ENCODE results near the gene CHRNB1. TPM values are rescaled to one million over a fixed set of nuclear protein-coding genes. Genes with fewer than 3 reads are reported as not detected.

The CHRNB1 gene, protein sequence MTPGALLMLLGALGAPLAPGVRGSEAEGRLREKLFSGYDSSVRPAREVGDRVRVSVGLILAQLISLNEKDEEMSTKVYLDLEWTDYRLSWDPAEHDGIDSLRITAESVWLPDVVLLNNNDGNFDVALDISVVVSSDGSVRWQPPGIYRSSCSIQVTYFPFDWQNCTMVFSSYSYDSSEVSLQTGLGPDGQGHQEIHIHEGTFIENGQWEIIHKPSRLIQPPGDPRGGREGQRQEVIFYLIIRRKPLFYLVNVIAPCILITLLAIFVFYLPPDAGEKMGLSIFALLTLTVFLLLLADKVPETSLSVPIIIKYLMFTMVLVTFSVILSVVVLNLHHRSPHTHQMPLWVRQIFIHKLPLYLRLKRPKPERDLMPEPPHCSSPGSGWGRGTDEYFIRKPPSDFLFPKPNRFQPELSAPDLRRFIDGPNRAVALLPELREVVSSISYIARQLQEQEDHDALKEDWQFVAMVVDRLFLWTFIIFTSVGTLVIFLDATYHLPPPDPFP
- 100 to 1,000 TPM in 2 of 4 donors, 10 to 100 TPM in 2; 82.3 to 202 (median 101) TPM for total RNA-seq

DNA sequence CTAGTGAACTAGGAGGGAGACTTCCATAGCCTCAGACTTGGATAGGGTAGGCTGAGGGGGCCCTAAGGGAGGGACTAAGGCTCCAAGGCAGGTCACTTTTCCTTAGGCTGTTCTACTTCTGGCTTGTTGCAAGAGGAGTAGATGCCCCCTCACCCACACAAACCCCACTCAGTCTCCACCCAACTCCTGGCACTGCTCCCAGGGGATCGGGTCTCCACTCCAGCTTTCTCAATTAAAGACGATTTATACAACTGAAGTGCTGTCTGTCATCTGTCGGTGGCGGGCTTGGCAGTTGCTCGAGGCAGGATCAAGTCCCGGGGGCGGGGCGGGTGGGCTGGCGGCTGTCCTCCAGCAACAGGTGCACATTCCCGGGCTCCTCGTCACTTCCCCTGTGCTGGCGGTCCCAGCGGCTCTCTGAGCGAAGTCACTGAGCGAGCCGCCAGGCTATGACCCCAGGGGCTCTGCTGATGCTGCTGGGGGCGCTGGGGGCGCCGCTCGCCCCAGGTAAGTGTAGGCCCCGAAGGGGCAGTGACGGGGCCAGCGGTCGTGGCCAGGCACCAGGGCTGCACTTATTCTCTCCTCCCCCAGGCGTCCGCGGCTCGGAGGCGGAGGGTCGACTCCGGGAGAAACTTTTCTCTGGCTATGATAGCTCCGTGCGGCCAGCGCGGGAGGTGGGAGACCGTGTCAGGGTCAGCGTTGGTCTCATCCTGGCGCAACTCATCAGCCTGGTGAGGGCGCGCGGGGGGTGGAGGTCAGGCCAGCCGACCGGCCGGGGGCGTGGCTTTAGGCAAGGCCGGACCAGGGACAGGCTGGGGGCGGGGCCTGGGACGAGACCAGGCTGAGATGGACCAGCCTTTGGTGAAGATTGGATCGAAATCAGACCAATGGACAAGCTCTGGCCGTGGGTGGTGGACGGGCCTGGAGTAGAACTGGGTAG, at the start of gene CHRNB1:
Gene CHRNB1, plus strand, starts transcription at position 380 of the 937 bp plus-strand sequence. Its CDS starts 67 bp downstream, at position 447.
- Histone ChIP-seq H3K9me3 (no peaks in the 10 kb centered on the region), H3K36me3 (peaks cover 0 to 20% of the 10 kb centered on the region in 2 donors), H3K4me1 (peaks cover 22 to 42% of the 10 kb centered on the region in 2 donors), H3K27me3 (no peaks in the 10 kb centered on the region), H3K27ac (peak within 1 kb of the TSS; percentile 94 to 100 (median 98)), H3K4me3 (peak within 1 kb of the TSS; percentile 69 to 87 (median 77))
- DNase-seq (peak; percentile 78 to 91), ATAC-seq (peak; percentile 78 to 81)
- intact Hi-C loops (cut with DNase I; ENCODE audit: low total_unique reads): loop anchor here (2.0 kb wide), 2 partner anchors 32 to 116 kb away; partner anchors contain the start of gene SENP3
- in situ Hi-C loops (cut with MboI; ENCODE audit: low sequenced_read_pairs in 4 of 4): loop anchor here in 2 of 4 donors (5.0 to 25.0 kb wide), 2 partner anchors 32 to 117 kb away; partner anchors contain the start of genes SENP3 (in 1 of the 2), TNFSF13 (in 1 of the 2) and ZBTB4 (in 1 of the 2)
- TF ChIP-seq, protein P1, sequence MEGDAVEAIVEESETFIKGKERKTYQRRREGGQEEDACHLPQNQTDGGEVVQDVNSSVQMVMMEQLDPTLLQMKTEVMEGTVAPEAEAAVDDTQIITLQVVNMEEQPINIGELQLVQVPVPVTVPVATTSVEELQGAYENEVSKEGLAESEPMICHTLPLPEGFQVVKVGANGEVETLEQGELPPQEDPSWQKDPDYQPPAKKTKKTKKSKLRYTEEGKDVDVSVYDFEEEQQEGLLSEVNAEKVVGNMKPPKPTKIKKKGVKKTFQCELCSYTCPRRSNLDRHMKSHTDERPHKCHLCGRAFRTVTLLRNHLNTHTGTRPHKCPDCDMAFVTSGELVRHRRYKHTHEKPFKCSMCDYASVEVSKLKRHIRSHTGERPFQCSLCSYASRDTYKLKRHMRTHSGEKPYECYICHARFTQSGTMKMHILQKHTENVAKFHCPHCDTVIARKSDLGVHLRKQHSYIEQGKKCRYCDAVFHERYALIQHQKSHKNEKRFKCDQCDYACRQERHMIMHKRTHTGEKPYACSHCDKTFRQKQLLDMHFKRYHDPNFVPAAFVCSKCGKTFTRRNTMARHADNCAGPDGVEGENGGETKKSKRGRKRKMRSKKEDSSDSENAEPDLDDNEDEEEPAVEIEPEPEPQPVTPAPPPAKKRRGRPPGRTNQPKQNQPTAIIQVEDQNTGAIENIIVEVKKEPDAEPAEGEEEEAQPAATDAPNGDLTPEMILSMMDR (IDR thresholded peaks at IDR 0.05 in 4 of 5, conservative IDR thresholded peaks at IDR 0.05 in 1 of 5): peak in 3 of 5 experiments; percentile 18 to 34 (median 34)
- peak; percentile 75 to 87 for TF ChIP-seq POLR2A (IDR thresholded peaks at IDR 0.05)

DNA sequence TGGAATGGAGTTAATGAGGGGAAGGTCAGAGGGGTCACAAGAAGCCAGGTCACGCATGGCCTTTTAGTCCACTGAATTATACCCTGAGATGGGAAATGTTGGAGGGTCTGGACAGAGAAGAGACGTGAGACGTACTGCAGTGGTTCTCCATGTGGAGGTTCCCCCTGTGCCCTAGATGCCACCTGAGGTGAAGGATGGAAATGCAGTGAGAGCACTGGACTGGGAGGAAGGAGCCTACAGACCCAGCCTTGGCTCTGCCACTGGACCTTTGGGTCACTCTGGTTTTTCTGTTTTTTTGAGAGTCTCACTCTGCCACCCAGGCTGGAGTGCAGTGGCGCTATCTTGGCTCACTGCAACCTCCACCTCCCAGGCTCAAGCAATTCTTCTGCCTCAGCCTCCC, 48.7 kb upstream of the CHRNB1 start:
- H3K4me1 ChIP-seq: peaks cover 9 to 10% of the 10 kb centered on the region in 2 donors
- no peak overlapping the region for H3K4me3 ChIP-seq
- no peaks in the 10 kb centered on the region for H3K27me3 ChIP-seq
- H3K27ac ChIP-seq: no peak overlapping the region
- TF ChIP-seq POLR2A (IDR thresholded peaks at IDR 0.05): no peak
- TF ChIP-seq, protein P1 (IDR thresholded peaks at IDR 0.05 in 4 of 5, conservative IDR thresholded peaks at IDR 0.05 in 1 of 5): no peak
- ATAC-seq (no peak), DNase-seq (no peak)
- in situ Hi-C loops (cut with MboI; ENCODE audit: low sequenced_read_pairs in 4 of 4): no loop called here
- H3K9me3 ChIP-seq: no peaks in the 10 kb centered on the region
- H3K36me3 ChIP-seq: peaks cover 0 to 4% of the 10 kb centered on the region in 2 donors
- intact Hi-C loops (cut with DNase I; ENCODE audit: low total_unique reads): no loop called here

DNA sequence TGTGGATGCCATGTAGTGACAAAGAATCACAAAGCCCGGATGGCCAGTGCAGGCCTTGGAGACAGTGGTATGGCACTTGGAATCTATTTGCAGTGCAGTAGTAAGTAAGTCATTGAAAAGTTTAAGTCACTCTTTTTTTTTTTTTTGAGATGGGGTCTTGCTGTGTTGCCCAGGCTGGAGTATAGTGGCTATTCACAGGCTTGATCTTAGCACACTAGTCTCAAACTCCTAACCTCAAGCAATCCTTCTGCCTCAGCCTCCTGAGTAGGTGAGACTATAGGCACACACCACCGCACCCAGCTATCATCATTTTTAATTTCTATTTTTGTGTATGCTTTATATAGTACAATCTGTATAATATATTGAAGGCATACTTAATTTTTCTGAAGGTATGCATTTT, 46.2 kb upstream of the CHRNB1 start:
- DNase-seq: no peak
- H3K27me3 ChIP-seq: no peaks in the 10 kb centered on the region
- peaks cover 17 to 22% of the 10 kb centered on the region in 2 donors for H3K4me1 ChIP-seq
- in situ Hi-C loops (cut with MboI; ENCODE audit: low sequenced_read_pairs in 4 of 4): no loop called here
- H3K4me3 ChIP-seq: no peak overlapping the region
- no peaks in the 10 kb centered on the region for H3K36me3 ChIP-seq
- H3K9me3 ChIP-seq: no peaks in the 10 kb centered on the region
- no peak for ATAC-seq
- intact Hi-C loops (cut with DNase I; ENCODE audit: low total_unique reads): no loop called here
- H3K27ac ChIP-seq: no peak overlapping the region
- no peak for TF ChIP-seq POLR2A (IDR thresholded peaks at IDR 0.05)
- TF ChIP-seq, protein P1 (IDR thresholded peaks at IDR 0.05 in 4 of 5, conservative IDR thresholded peaks at IDR 0.05 in 1 of 5): no peak

DNA sequence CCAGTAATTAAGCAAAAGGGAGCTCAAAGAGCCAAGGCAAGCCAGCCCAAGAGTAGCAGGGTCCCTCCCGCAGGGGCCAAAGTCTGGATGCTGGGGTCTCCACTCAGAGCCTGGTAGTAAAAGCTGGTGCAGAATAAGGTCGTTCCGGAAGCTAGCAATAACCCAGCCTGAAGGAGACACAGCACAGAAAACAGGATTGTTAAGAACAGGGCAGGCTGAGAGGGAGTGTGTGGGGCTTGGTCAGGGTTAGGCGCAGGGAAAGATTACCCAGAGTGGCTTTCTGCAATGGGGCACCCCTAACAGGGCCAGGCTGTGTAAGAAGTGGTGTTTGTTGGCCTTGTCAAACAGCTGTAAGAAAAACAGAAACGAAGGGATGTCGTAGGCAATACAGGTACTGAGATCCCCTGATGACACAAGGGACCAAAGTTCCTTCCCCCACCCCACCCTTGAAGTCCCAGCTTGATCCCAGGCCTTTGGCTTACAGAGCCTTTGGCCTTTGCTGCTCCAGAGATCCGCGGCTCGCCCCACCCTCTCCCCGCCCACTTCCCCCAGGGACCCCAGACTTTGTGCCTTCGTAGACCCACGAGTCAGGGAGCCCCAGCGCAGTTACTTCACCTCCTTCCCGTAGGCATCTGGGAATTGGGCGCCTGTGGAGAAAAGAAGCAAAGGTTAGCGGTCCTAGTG, 41.7 kb upstream of the CHRNB1 start:
- H3K4me1 ChIP-seq: peaks cover 19 to 20% of the 10 kb centered on the region in 2 donors
- peak; percentile 3 for ATAC-seq
- peak overlapping the region; percentile 92 to 97 (median 92) for H3K27ac ChIP-seq
- no peak for DNase-seq
- in situ Hi-C loops (cut with MboI; ENCODE audit: low sequenced_read_pairs in 4 of 4) (no loop called here), intact Hi-C loops (cut with DNase I; ENCODE audit: low total_unique reads) (loop anchor here (1.0 to 10.0 kb wide), 3 partner anchors 9 to 282 kb away; partner anchors contain the start of genes KCTD11, PLSCR3, TP53 and WRAP53)
- no peaks in the 10 kb centered on the region for H3K9me3 ChIP-seq
- no peaks in the 10 kb centered on the region for H3K36me3 ChIP-seq
- H3K27me3 ChIP-seq: no peaks in the 10 kb centered on the region
- TF ChIP-seq POLR2A (IDR thresholded peaks at IDR 0.05): no peak
- TF ChIP-seq, protein P1 (IDR thresholded peaks at IDR 0.05 in 4 of 5, conservative IDR thresholded peaks at IDR 0.05 in 1 of 5): no peak
- peak overlapping the region; percentile 62 to 81 (median 70) for H3K4me3 ChIP-seq

Measured in gastrocnemius medialis (tissue), 4 donors.